ENCODE measurements around the gene DENND10. TPM values are rescaled to one million over a fixed set of nuclear protein-coding genes. Genes with fewer than 3 reads are reported as not detected.

The DENND10 gene
- total RNA-seq, 1 donor from 2014 or later = 41.5 TPM

GRCh38 chr10:119120413-119120867 is 16.5 kb downstream of the DENND10 start:
- DNase-seq (ENCODE audit: low read depth) = no peak
- TF ChIP-seq CTCF (conservative IDR thresholded peaks at IDR 0.05; ENCODE audit: low read depth, low read length) = no peak

GRCh38 chr10:119120875-119121274 is 17.0 kb downstream of the DENND10 start:
- TF ChIP-seq CTCF (conservative IDR thresholded peaks at IDR 0.05; ENCODE audit: low read depth, low read length) = no peak
- DNase-seq (ENCODE audit: low read depth) = no peak
- H3K4me3 ChIP-seq (ENCODE audit: low read depth, low read length) = no peak overlapping the region

More at GRCh38 chr10:119120413-119120867, 16.5 kb downstream of the DENND10 start:
- no peak overlapping the region for H3K4me3 ChIP-seq (ENCODE audit: low read depth, low read length)

- H3K4me3 ChIP-seq (ENCODE audit: low read depth, low read length) = no peak overlapping the region
- DNase-seq (ENCODE audit: low read depth) = no peak
These were observed 22.0 kb downstream of the DENND10 start for GRCh38 chr10:119125942-119126341.

GRCh38 chr10:119129721-119130120 is 25.8 kb downstream of the DENND10 start:
- no peak for DNase-seq (ENCODE audit: low read depth)
- no peak for TF ChIP-seq CTCF (conservative IDR thresholded peaks at IDR 0.05; ENCODE audit: low read depth, low read length)
- no peak overlapping the region for H3K4me3 ChIP-seq (ENCODE audit: low read depth, low read length)

More at GRCh38 chr10:119125942-119126341, 22.0 kb downstream of the DENND10 start:
- TF ChIP-seq CTCF (conservative IDR thresholded peaks at IDR 0.05; ENCODE audit: low read depth, low read length) = no peak

GRCh38 chr10:119131512-119132240 is 27.8 kb downstream of the DENND10 start:
- peak; percentile 10 for DNase-seq (ENCODE audit: low read depth)
- no peak for TF ChIP-seq CTCF (conservative IDR thresholded peaks at IDR 0.05; ENCODE audit: low read depth, low read length)
- H3K4me3 ChIP-seq (ENCODE audit: low read depth, low read length) = peak overlapping the region; percentile 26

- DNase-seq (ENCODE audit: low read depth) = no peak
- no peak overlapping the region for H3K4me3 ChIP-seq (ENCODE audit: low read depth, low read length)
- TF ChIP-seq CTCF (conservative IDR thresholded peaks at IDR 0.05; ENCODE audit: low read depth, low read length) = no peak
These were observed 28.8 kb downstream of the DENND10 start for GRCh38 chr10:119132521-119133345.

All from epithelial cell of proximal tubule (primary cell).